NCI-H1092 (cell line): ENCODE data around the gene TNFRSF4.

ENCODE experiments used
- DNase-seq: peaks from one replicate; lab custom pipeline; 2025; lab: John Stamatoyannopoulos, UW

The TNFRSF4 gene

GRCh38 chr1:1232796-1233566 lies 19.0 kb upstream of the TNFRSF4 start:
- DNase-seq, result no peak

GRCh38 chr1:1232208-1232795 lies 18.3 kb upstream of the TNFRSF4 start, which contains the start of gene B3GALT6:
Gene B3GALT6 (plus strand): TSS chr1:1232237. CDS start chr1:1232279, 42 bp downstream.
- no peak for DNase-seq

GRCh38 chr1:1231400-1232207 lies 17.7 kb upstream of the TNFRSF4 start, which contains the start of gene SDF4:
Gene SDF4 (minus strand): TSS chr1:1232001. CDS start chr1:1228772, 3,229 bp downstream.
- DNase-seq, result peak; percentile 89

GRCh38 chr1:1230656-1231399 lies 16.9 kb upstream of the TNFRSF4 start:
- DNase-seq, result no peak

- DNase-seq, result no peak
Observed at GRCh38 chr1:1229770-1230169, 15.8 kb upstream of the TNFRSF4 start.

- no peak for DNase-seq
Observed at GRCh38 chr1:1228596-1229321, 14.8 kb upstream of the TNFRSF4 start.

GRCh38 chr1:1228187-1228586 lies 14.2 kb upstream of the TNFRSF4 start:
- no peak for DNase-seq

GRCh38 chr1:1227386-1227785 lies 13.4 kb upstream of the TNFRSF4 start:
- no peak for DNase-seq

GRCh38 chr1:1226566-1227362 lies 12.8 kb upstream of the TNFRSF4 start:
- DNase-seq, result no peak

- DNase-seq, result no peak
Observed at GRCh38 chr1:1225913-1226312, 12.0 kb upstream of the TNFRSF4 start.

- no peak for DNase-seq
Observed at GRCh38 chr1:1225238-1225845, 11.4 kb upstream of the TNFRSF4 start.

GRCh38 chr1:1223891-1224290 lies 9.9 kb upstream of the TNFRSF4 start:
- DNase-seq, result no peak

GRCh38 chr1:1223321-1223720 lies 9.4 kb upstream of the TNFRSF4 start:
- DNase-seq, result no peak

GRCh38 chr1:1222575-1223225 lies 8.7 kb upstream of the TNFRSF4 start:
- DNase-seq, result no peak

GRCh38 chr1:1221887-1222574 lies 8.1 kb upstream of the TNFRSF4 start:
- DNase-seq, result no peak

GRCh38 chr1:1220197-1220596 lies 6.2 kb upstream of the TNFRSF4 start:
- no peak for DNase-seq

- no peak for DNase-seq
Observed at GRCh38 chr1:1219341-1219740, 5.4 kb upstream of the TNFRSF4 start.

GRCh38 chr1:1218524-1219200 lies 4.7 kb upstream of the TNFRSF4 start:
- no peak for DNase-seq
